Erythroblast (primary cell): Measurements from ENCODE around the gene BDH2.

ENCODE experiments used
- GATA1 ChIP-seq: IDR thresholded peaks from 2 replicates; pipeline ENCODE4 v1.6.1; 2011; ENCODE audit warnings: low read depth, mild to moderate bottlenecking, control low read depth, low read length, moderate library complexity
- POLR2A ChIP-seq: IDR thresholded peaks from 2 replicates; pipeline ENCODE4 v1.6.1; 2011; ENCODE audit warnings: mild to moderate bottlenecking, low read length

DNA sequence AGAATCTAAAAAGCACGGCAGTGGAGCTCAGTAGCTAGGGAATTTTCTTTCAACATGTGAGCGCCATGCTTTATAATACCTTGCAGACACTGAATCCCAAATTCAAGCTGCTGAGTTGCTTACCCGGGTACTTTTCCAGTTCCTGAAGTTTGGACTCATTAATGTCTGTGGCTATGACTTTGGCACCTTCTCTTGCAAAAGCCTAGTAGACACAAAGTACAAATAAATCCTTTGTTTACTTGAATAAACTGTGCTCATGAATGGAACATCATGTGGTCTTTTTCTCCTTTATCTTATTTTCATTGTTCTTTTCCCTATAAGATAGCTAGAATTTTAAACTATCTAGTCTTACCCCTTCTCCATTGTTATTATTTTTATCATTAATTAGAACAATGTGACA is 4.6 kb downstream of the BDH2 start:
- TF ChIP-seq POLR2A (no peak), GATA1 (no peak)
